CD14-positive monocyte (primary cell): Measurements from ENCODE around the gene DCUN1D4. TPM values are rescaled to one million over a fixed set of nuclear protein-coding genes. Genes with fewer than 3 reads are reported as not detected.
A peak's percentile ranks its signal among the peaks of the same experiment; 100 is the strongest.

Experiments
- DNase-seq, 3 donors: peaks; one replicate each; pipeline ENCODE4 v3.0.0-alpha.2; 2011 to 2022
- H2AFZ ChIP-seq: 2 replicates; pipeline ENCODE4 v1.6.0; 2012; ENCODE audit warnings: mild to moderate bottlenecking, low read depth, low read length, inconsistent platforms; ENCODE audit not compliant: insufficient read depth, poor library complexity, severe bottlenecking
- H3K27ac ChIP-seq, 2 donors: 1 replicate in 1 of 2; 2 replicates in 1 of 2; pipeline ENCODE4 v1.5.1; 2012 to 2013; ENCODE audit warnings: low read length in 2 of 2, control low read depth in 1 of 2, inconsistent platforms in 1 of 2, low read depth in 1 of 2, mild to moderate bottlenecking in 1 of 2
- H3K27me3 ChIP-seq, 2 donors: one replicate each; pipeline versions ENCODE4 v1.6.0 to v1.6.1; 2011 to 2013; ENCODE audit warnings: low read length in 2 of 2; ENCODE audit not compliant: control insufficient read depth in 2 of 2, insufficient read depth in 2 of 2
- H3K36me3 ChIP-seq, 2 donors: replicated peaks in 1 of 2; 1 replicate in 1 of 2; 2 replicates in 1 of 2; pipeline versions ENCODE4 v1.5.1 to v1.6.1; 2012 to 2013; ENCODE audit warnings: low read length in 2 of 2, control low read depth in 1 of 2, inconsistent platforms in 1 of 2, mild to moderate bottlenecking in 1 of 2; ENCODE audit not compliant: insufficient read depth in 2 of 2, control insufficient read depth in 1 of 2
- H3K4me1 ChIP-seq, 2 donors: 1 replicate in 1 of 2; 2 replicates in 1 of 2; pipeline versions ENCODE4 v1.5.1 to v1.6.1; 2012 to 2013; ENCODE audit warnings: low read length in 2 of 2, control low read depth in 1 of 2, inconsistent platforms in 1 of 2, mild to moderate bottlenecking in 1 of 2, moderate library complexity in 1 of 2; ENCODE audit not compliant: insufficient read depth in 2 of 2, control insufficient read depth in 1 of 2
- H3K4me2 ChIP-seq: replicated peaks from 2 replicates; pipeline ENCODE3; 2012; ENCODE audit warnings: low read length, moderate library complexity, mild to moderate bottlenecking; ENCODE audit not compliant: poor library complexity, severe bottlenecking; ENCODE audit errors: extremely low read depth
- H3K4me3 ChIP-seq, 3 experiments: fragments of 200-600 bp in 1 of 3; sonication (generic) in 1 of 3; replicated peaks in 1 of 3; 1 replicate in 2 of 3; 2 replicates in 1 of 3; pipeline ENCODE4 v1.5.1; 2011 to 2013; ENCODE audit warnings: low read length in 3 of 3, mild to moderate bottlenecking in 3 of 3, control low read depth in 2 of 3, low read depth in 2 of 3, inconsistent platforms in 1 of 3, moderate library complexity in 1 of 3
- H3K79me2 ChIP-seq: 2 replicates; pipeline ENCODE4 v1.6.0; 2012; ENCODE audit warnings: mild to moderate bottlenecking, control low read depth, inconsistent platforms, low read length, moderate library complexity; ENCODE audit not compliant: insufficient read depth
- H3K9ac ChIP-seq: 2 replicates; pipeline ENCODE4 v1.6.0; 2017; ENCODE audit warnings: low read length, mild to moderate bottlenecking; ENCODE audit not compliant: insufficient read depth, poor library complexity, severe bottlenecking
- H3K9me3 ChIP-seq, 2 donors: replicated peaks in 1 of 2; 1 replicate in 1 of 2; 2 replicates in 1 of 2; pipeline versions ENCODE4 v1.5.1 to v1.6.1; 2012 to 2013; ENCODE audit warnings: low read length in 2 of 2, control low read depth in 1 of 2; ENCODE audit not compliant: control insufficient read depth in 1 of 2, insufficient read depth in 1 of 2
- H4K20me1 ChIP-seq: 2 replicates; pipeline ENCODE4 v1.6.0; 2012; ENCODE audit warnings: mild to moderate bottlenecking, low read length, control low read depth, moderate library complexity; ENCODE audit not compliant: insufficient read depth
- H3K27ac Mint-ChIP-seq, 7 donors: one replicate each; pipeline ENCODE4 v1.8.0; 2020; ENCODE audit warnings: mild to moderate bottlenecking in 7 of 7, mixed read lengths in 7 of 7, moderate library complexity in 6 of 7, inconsistent platforms in 2 of 7
- H3K27me3 Mint-ChIP-seq, 3 donors: one replicate each; pipeline ENCODE4 v1.8.0; 2021 to 2022; ENCODE audit warnings: low read depth in 3 of 3, mild to moderate bottlenecking in 3 of 3, mixed read lengths in 3 of 3, moderate library complexity in 3 of 3, inconsistent platforms in 1 of 3
- H3K36me3 Mint-ChIP-seq, 2 donors: one replicate each; pipeline ENCODE4 v1.8.0; 2020; ENCODE audit warnings: mixed read lengths in 2 of 2, inconsistent platforms in 1 of 2, mild to moderate bottlenecking in 1 of 2
- H3K4me1 Mint-ChIP-seq: one replicate; pipeline ENCODE4 v1.8.0; 2020; ENCODE audit warnings: mild to moderate bottlenecking, mixed read lengths
- H3K4me3 Mint-ChIP-seq, 2 donors: one replicate each; pipeline ENCODE4 v1.8.0; 2020; ENCODE audit warnings: mild to moderate bottlenecking in 2 of 2, mixed read lengths in 2 of 2, moderate library complexity in 1 of 2
- H3K9me3 Mint-ChIP-seq, 7 donors: one replicate each; pipeline ENCODE4 v1.8.0; 2020 to 2022; ENCODE audit warnings: mixed read lengths in 7 of 7, mild to moderate bottlenecking in 6 of 7, moderate library complexity in 6 of 7, inconsistent platforms in 2 of 7
- whole genome bisulfite sequencing: methylation state at CpG from one replicate; pipeline ENCODE4 v1.1.5; 2013; ENCODE audit warnings: missing lambda C conversion rate; ENCODE audit not compliant: insufficient coverage; 5-methylcytosine and 5-hydroxymethylcytosine counted together
- intact Hi-C, 2 donors: fragments of 100-400 bp; cut with micrococcal nuclease; formaldehyde crosslinking; loops; one replicate each; pipeline versions ENCODE4 v1.15.0 to v1.15.1; 2023
- polyA minus RNA-seq: library from RNA; depleted of rRNA, polyadenylated mRNA; stranded (reverse); fragments of >200 nt; gene quantifications from 2 replicates; pipeline ENCODE4 v1.2.3, GENCODE V29; 2012
- polyA plus RNA-seq, 3 donors: library from polyadenylated mRNA; depleted of rRNA in 1 of 3; unstranded in 2 of 3; stranded (reverse) in 1 of 3; fragments of 300-500 nt in 2 of 3; fragments of >200 nt in 1 of 3; fragmentation: Illumina TruSeq in 2 of 3; gene quantifications; 1 replicate in 2 of 3; 2 replicates in 1 of 3; pipeline ENCODE4 v1.2.3, GENCODE V29; 2012 to 2021
- total RNA-seq, 12 experiments: library from RNA in 1 of 12; stranded (reverse) in 1 of 12; fragments of 120-200 nt in 1 of 12; gene quantifications; one replicate each; pipeline ENCODE4 v1.2.4 and lab custom pipeline; 2013 to 2026; ENCODE audit warnings: mixed read lengths in 6 of 12, inconsistent platforms in 1 of 12
- TF ChIP-seq, protein P1 (sequence below): fragments of 200-600 bp; IDR thresholded peaks from one replicate; pipeline ENCODE4 v1.8.0; 2022; ENCODE audit warnings: antibody characterized with exemption, mild to moderate bottlenecking

The DCUN1D4 gene
- 11.9 TPM for total RNA-seq (2013)
- polyA plus RNA-seq, result 10 to 100 TPM in 1 of 3 donors, 1 to 10 TPM in 2; 4.7 to 15.2 (median 6.9) TPM
- 6.0 and 7.3 TPM in 2 replicates for polyA minus RNA-seq
- 8.9 to 25.2 (median 18.7) reads per million in 11 experiments for total RNA-seq (lab: John Stamatoyannopoulos, UW)

DNA sequence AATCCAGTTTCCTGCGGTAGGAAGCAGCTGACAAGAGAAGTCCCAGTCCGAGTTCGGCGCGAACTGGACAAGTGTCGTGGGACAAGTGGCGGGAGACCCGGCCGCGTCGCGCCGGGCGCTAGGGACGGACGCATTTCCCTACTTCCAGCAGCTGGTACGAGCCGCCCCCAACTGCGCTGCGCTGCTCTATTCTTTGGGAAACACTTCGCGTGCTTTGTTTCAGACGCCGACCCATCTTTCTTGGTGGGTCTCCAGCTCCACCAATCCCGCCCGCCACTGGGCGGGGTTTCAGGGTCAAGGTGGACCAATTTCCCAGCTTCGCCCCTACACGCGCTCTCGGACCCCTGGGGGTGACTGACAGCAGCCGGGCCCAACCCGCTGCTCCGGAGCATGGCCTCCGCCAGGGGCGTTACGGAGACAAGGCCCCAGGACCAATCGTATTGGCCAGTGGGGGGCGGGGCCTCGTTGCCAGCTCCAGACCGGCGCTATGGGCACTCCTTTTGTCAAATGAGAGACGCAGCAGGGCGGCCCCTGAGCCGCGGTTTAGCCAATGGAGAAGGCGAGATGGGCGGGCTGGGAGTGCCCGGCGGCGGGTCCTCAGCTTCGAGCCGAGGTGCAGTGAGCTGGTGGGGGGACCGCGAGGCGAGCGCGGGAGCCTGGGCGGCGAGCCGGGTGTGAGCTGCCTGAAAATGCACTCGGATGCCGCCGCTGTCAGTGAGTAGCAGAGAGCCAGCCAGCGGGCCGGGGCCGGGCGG lies at the start of gene DCUN1D4:
Gene DCUN1D4 (plus strand): TSS at position 600 of the 755 bp plus-strand sequence. CDS start 90 bp downstream, at position 690.
- TF ChIP-seq, protein P1, sequence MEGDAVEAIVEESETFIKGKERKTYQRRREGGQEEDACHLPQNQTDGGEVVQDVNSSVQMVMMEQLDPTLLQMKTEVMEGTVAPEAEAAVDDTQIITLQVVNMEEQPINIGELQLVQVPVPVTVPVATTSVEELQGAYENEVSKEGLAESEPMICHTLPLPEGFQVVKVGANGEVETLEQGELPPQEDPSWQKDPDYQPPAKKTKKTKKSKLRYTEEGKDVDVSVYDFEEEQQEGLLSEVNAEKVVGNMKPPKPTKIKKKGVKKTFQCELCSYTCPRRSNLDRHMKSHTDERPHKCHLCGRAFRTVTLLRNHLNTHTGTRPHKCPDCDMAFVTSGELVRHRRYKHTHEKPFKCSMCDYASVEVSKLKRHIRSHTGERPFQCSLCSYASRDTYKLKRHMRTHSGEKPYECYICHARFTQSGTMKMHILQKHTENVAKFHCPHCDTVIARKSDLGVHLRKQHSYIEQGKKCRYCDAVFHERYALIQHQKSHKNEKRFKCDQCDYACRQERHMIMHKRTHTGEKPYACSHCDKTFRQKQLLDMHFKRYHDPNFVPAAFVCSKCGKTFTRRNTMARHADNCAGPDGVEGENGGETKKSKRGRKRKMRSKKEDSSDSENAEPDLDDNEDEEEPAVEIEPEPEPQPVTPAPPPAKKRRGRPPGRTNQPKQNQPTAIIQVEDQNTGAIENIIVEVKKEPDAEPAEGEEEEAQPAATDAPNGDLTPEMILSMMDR, result peak; percentile 28
- Mint-ChIP-seq H3K9me3 (peaks cover 0 to 3% (median 0%) of the 10 kb centered on the region in 7 donors), H3K27ac (peak within 1 kb of the TSS; percentile 66 to 95 (median 84)), H3K36me3 (no peaks in the 10 kb centered on the region), H3K4me3 (peak within 1 kb of the TSS; percentile 97 to 98), H3K27me3 (peaks cover 5 to 9% (median 7%) of the 10 kb centered on the region in 3 donors), H3K4me1 (peaks cover 14% of the 10 kb centered on the region)
- intact Hi-C loops, result loop anchor here in 1 of 2 donors (5.0 to 10.0 kb wide), 4 partner anchors 62 to 1525 kb away; partner anchors contain the start of genes SCFD2 and SGCB
- H3K36me3 ChIP-seq, result no peaks in the 10 kb centered on the region
- no peaks in the 10 kb centered on the region for H3K9me3 ChIP-seq
- peaks cover 36% of the 10 kb centered on the region for H3K79me2 ChIP-seq
- under 1% methylated on average over 68 of the region's 68 CpGs for WGBS
- H3K9ac ChIP-seq, result peak within 1 kb of the TSS; percentile 70
- peak within 1 kb of the TSS; percentile 95 for H2AFZ ChIP-seq
- DNase-seq, result peak; percentile 96 to 98 (median 97)
- peaks cover 13 to 22% of the 10 kb centered on the region in 2 donors for H3K4me1 ChIP-seq
- H3K27me3 ChIP-seq, result peaks cover 0 to 9% of the 10 kb centered on the region in 2 donors
- peak within 1 kb of the TSS; percentile 25 to 53 for H3K27ac ChIP-seq
- peak within 1 kb of the TSS; percentile 100 for H3K4me2 ChIP-seq
- peaks cover 8% of the 10 kb centered on the region for H4K20me1 ChIP-seq
- peak within 1 kb of the TSS; percentile 71 to 96 (median 86) for H3K4me3 ChIP-seq

DNA sequence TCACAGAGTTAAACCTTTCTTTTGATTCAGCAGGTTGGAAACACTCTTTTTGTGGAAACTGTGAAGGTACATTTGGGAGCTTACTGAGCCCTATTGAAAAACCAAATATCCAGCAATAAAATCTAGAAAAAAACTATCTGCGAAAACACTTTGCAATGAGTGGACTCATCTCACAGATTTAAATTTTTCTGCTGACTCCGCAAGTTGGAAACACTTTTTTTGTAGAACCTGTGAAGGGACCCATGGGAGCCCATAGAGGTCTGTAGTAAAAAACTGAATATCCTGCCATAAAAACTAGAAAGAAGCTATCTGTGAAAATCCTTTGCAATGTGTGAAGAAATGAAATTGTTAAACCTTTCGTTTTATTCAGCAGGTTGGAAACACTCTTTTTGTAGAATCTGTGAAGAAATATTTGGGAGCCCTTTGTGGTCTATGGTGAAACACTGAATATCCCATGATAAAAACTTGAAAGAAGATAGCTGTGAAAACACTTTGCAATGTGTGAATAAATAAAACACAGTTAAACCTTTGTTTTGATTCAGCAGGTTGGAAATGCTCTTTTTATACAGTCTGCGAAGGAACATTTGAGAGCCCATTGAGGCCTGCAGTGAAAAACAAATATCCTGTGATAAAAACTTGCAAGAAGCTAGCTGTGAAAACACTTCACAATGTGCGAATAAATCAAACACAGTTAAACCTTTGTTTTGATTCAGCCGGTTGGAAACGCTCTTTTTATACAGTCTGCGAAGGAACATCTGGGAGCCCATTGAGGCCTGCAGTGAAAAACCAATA lies 22.3 kb upstream of the DCUN1D4 start:
- no peak overlapping the region for H3K4me3 ChIP-seq
- H3K79me2 ChIP-seq, result no peaks in the 10 kb centered on the region
- Mint-ChIP-seq H3K36me3 (no peaks in the 10 kb centered on the region), H3K4me3 (no peak overlapping the region), H3K27ac (no peak overlapping the region), H3K27me3 (peaks cover 2 to 3% (median 2%) of the 10 kb centered on the region in 3 donors), H3K9me3 (peaks cover 9 to 23% (median 14%) of the 10 kb centered on the region in 7 donors), H3K4me1 (no peaks in the 10 kb centered on the region)
- H3K27me3 ChIP-seq, result no peaks in the 10 kb centered on the region
- no peak overlapping the region for H3K4me2 ChIP-seq
- no peaks in the 10 kb centered on the region for H4K20me1 ChIP-seq
- no peaks in the 10 kb centered on the region for H3K4me1 ChIP-seq
- TF ChIP-seq, protein P1, result no peak
- no peak overlapping the region for H2AFZ ChIP-seq
- no peak overlapping the region for H3K9ac ChIP-seq
- H3K27ac ChIP-seq, result no peak overlapping the region
- peaks cover 14 to 27% of the 10 kb centered on the region in 2 donors for H3K9me3 ChIP-seq
- no peak for DNase-seq
- WGBS, result 98% methylated on average over 5 of the region's 8 CpGs
- intact Hi-C loops, result no loop called here
- no peaks in the 10 kb centered on the region for H3K36me3 ChIP-seq
